HepG2 (cell line): ENCODE data around the gene LDLRAD4. TPM values are rescaled to one million over a fixed set of nuclear protein-coding genes. Genes with fewer than 3 reads are reported as not detected.
A peak's percentile ranks its signal among the peaks of the same experiment; 100 is the strongest.

Source experiments
- ATF7-NPFF ChIP-seq: sonication (generic); formaldehyde crosslinking; IDR thresholded peaks from 2 replicates; pipeline ENCODE4 v1.8.1; 2023; ENCODE audit warnings: mild to moderate bottlenecking, low read depth, missing genetic modification reagents, moderate library complexity
- CREB3 ChIP-seq: sonication (generic); formaldehyde crosslinking; IDR thresholded peaks from 2 replicates; pipeline ENCODE4 v1.5.0; 2020; ENCODE audit warnings: missing genetic modification reagents
- ETV5 ChIP-seq: IDR thresholded peaks from 2 replicates; pipeline ENCODE4 v1.6.1; 2018; ENCODE audit warnings: missing biosample characterization, missing genetic modification reagents, inconsistent platforms, borderline replicate concordance
- FLYWCH1 ChIP-seq: sonication (generic); formaldehyde crosslinking; IDR thresholded peaks from 2 replicates; pipeline ENCODE4 v1.8.1; 2023; ENCODE audit warnings: mild to moderate bottlenecking, missing genetic modification reagents
- NFRKB ChIP-seq: fragments of 450-650 bp; IDR thresholded peaks from 2 replicates; pipeline ENCODE4 v1.6.1; 2017
- PPARG ChIP-seq: conservative IDR thresholded peaks from 2 replicates; pipeline ENCODE4 v1.6.1; 2016; ENCODE audit warnings: missing biosample characterization, missing genetic modification reagents
- PRDM15 ChIP-seq: sonication (generic); formaldehyde crosslinking; IDR thresholded peaks from 2 replicates; pipeline ENCODE4 v1.4.0; 2020; ENCODE audit warnings: missing genetic modification reagents
- SNAPC4 ChIP-seq: sonication (generic); formaldehyde crosslinking; IDR thresholded peaks from 2 replicates; pipeline ENCODE4 v1.4.0; 2020; ENCODE audit warnings: mild to moderate bottlenecking, missing genetic modification reagents
- TBX2 ChIP-seq: sonication (generic); formaldehyde crosslinking; IDR thresholded peaks from 2 replicates; pipeline ENCODE4 v1.5.0; 2020; ENCODE audit warnings: missing genetic modification reagents, mild to moderate bottlenecking, borderline replicate concordance
- TEAD3 ChIP-seq: optimal IDR thresholded peaks from 2 replicates; pipeline ENCODE3; 2016; ENCODE audit warnings: borderline replicate concordance
- ZBTB33 ChIP-seq: sonication (generic); formaldehyde crosslinking; IDR thresholded peaks from 2 replicates; pipeline ENCODE4 v1.4.0; 2020; ENCODE audit warnings: missing genetic modification reagents
- ZNF260 ChIP-seq: sonication (generic); formaldehyde crosslinking; IDR thresholded peaks from 2 replicates; pipeline ENCODE4 v1.4.0; 2020; ENCODE audit warnings: missing genetic modification reagents, low read depth, mild to moderate bottlenecking, borderline replicate concordance
- ZNF329 ChIP-seq: sonication (generic); formaldehyde crosslinking; IDR thresholded peaks from 2 replicates; pipeline ENCODE4 v1.9.0; 2021; ENCODE audit warnings: low read depth, mild to moderate bottlenecking, missing genetic modification reagents
- ZNF337 ChIP-seq: sonication (generic); formaldehyde crosslinking; IDR thresholded peaks from 2 replicates; pipeline ENCODE4 v1.5.1; 2020; ENCODE audit warnings: missing genetic modification reagents, low read depth, mild to moderate bottlenecking, borderline replicate concordance
- ZNF343 ChIP-seq: sonication (generic); formaldehyde crosslinking; IDR thresholded peaks from 2 replicates; pipeline ENCODE4 v1.4.0; 2020; ENCODE audit warnings: mild to moderate bottlenecking, missing genetic modification reagents
- ZNF468 ChIP-seq: sonication (generic); formaldehyde crosslinking; IDR thresholded peaks from 2 replicates; pipeline ENCODE4 v1.8.0; 2022; ENCODE audit warnings: mild to moderate bottlenecking, moderate library complexity, missing genetic modification reagents
- ZNF670 ChIP-seq: sonication (generic); formaldehyde crosslinking; IDR thresholded peaks from 2 replicates; pipeline ENCODE4 v1.8.0; 2022; ENCODE audit warnings: mild to moderate bottlenecking, missing genetic modification reagents, borderline replicate concordance
- ZNF713 ChIP-seq: sonication (generic); formaldehyde crosslinking; IDR thresholded peaks from 2 replicates; pipeline ENCODE4 v1.4.0; 2020; ENCODE audit warnings: mild to moderate bottlenecking, missing genetic modification reagents
- ZZZ3 ChIP-seq: sonication (generic); formaldehyde crosslinking; IDR thresholded peaks from 2 replicates; pipeline ENCODE4 v1.4.0; 2020; ENCODE audit warnings: missing genetic modification reagents, mild to moderate bottlenecking, borderline replicate concordance
- polyA plus RNA-seq, 8 experiments: library from polyadenylated mRNA; depleted of rRNA in 3 of 8; stranded (reverse) in 7 of 8; unstranded in 1 of 8; fragments of >200 nt; fragmentation: Illumina TruSeq in 4 of 8; extraction: Trizol in 4 of 8; gene quantifications; 2 replicates each; pipeline versions ENCODE4 v1.2.1 to v1.2.3, GENCODE V29; 2011 to 2016; ENCODE audit warnings: low read depth in 4 of 8, missing spikeins in 1 of 8, mixed read lengths in 1 of 8; ENCODE audit not compliant: insufficient read depth in 1 of 8
- total RNA-seq, 5 experiments: library from RNA; depleted of rRNA; stranded (reverse); fragments of >200 nt; fragmentation: Illumina TruSeq; extraction: Trizol; gene quantifications; 2 replicates each; pipeline ENCODE4 v1.2.3, GENCODE V29; 2016; ENCODE audit warnings: low read depth in 1 of 5

Gene LDLRAD4
- total and polyA plus RNA-seq, 2 of the 13 experiments (the other 11 are each of a cell fraction or from before 2014, with no cell fraction given), result 13.6 to 20.9 TPM

GRCh38 chr18:13271302-13271911 lies 52.8 kb downstream of the LDLRAD4 start (continued):
- TF ChIP-seq ZBTB33 (CRISPR knock-in tag) (no peak), ZNF670 (CRISPR knock-in tag) (no peak), ZNF260 (CRISPR knock-in tag) (no peak), ETV5 (CRISPR knock-in tag) (no peak), CREB3 (no peak), SNAPC4 (CRISPR knock-in tag) (no peak), TBX2 (CRISPR knock-in tag) (no peak), TEAD3 (CRISPR knock-in tag) (peak; percentile 63), NFRKB (no peak), PRDM15 (CRISPR knock-in tag) (no peak), FLYWCH1 (CRISPR knock-in tag) (no peak), PPARG (no peak), ZNF713 (CRISPR knock-in tag) (no peak), ZNF329 (CRISPR knock-in tag) (no peak), ZNF468 (CRISPR knock-in tag) (no peak), ATF7-NPFF (CRISPR knock-in tag) (no peak), ZNF343 (CRISPR knock-in tag) (no peak), ZZZ3 (CRISPR knock-in tag) (no peak), ZNF337 (CRISPR knock-in tag) (no peak)
